Measurements from ENCODE around the gene ASCL1.

The ASCL1 gene

DNA sequence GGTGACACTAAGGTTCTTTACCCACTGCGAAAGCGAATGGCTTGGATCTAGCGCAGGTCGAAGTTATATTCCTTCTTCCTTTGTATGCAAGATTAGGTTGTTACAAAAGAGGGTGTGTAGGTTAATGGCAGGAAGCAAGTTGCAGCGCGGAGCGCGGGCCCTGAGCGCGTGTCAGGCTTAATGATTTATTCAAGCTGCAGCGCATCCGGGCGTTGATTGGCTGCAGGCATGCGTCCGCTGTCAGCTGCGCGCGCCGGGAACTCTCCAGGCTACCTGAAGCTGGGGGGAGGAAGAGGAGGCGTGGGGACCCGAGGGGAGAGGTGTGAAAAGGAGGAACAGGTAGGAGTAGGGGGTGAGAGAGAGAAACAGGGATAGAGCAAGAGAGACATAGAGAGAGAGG is 7.4 kb downstream of the ASCL1 start:
- no peaks in the 10 kb centered on the region for H3K27me3 ChIP-seq (ENCODE audit: insufficient read depth, low read depth, severe bottlenecking)
- DNase-seq, result no peak
- TF ChIP-seq, protein P1, sequence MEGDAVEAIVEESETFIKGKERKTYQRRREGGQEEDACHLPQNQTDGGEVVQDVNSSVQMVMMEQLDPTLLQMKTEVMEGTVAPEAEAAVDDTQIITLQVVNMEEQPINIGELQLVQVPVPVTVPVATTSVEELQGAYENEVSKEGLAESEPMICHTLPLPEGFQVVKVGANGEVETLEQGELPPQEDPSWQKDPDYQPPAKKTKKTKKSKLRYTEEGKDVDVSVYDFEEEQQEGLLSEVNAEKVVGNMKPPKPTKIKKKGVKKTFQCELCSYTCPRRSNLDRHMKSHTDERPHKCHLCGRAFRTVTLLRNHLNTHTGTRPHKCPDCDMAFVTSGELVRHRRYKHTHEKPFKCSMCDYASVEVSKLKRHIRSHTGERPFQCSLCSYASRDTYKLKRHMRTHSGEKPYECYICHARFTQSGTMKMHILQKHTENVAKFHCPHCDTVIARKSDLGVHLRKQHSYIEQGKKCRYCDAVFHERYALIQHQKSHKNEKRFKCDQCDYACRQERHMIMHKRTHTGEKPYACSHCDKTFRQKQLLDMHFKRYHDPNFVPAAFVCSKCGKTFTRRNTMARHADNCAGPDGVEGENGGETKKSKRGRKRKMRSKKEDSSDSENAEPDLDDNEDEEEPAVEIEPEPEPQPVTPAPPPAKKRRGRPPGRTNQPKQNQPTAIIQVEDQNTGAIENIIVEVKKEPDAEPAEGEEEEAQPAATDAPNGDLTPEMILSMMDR (IDR thresholded peaks at IDR 0.05; ENCODE audit: low read depth, low read length), result no peak
- H3K36me3 ChIP-seq, result no peaks in the 10 kb centered on the region
- H3K27ac ChIP-seq, result no peak overlapping the region
- H3K4me3 ChIP-seq (ENCODE audit: low read depth, low read length), result peak overlapping the region; percentile 7; the same call in 1 of the 2 replicates
- H3K9me3 ChIP-seq (ENCODE audit: severe bottlenecking), result peaks cover 9% of the 10 kb centered on the region

DNA sequence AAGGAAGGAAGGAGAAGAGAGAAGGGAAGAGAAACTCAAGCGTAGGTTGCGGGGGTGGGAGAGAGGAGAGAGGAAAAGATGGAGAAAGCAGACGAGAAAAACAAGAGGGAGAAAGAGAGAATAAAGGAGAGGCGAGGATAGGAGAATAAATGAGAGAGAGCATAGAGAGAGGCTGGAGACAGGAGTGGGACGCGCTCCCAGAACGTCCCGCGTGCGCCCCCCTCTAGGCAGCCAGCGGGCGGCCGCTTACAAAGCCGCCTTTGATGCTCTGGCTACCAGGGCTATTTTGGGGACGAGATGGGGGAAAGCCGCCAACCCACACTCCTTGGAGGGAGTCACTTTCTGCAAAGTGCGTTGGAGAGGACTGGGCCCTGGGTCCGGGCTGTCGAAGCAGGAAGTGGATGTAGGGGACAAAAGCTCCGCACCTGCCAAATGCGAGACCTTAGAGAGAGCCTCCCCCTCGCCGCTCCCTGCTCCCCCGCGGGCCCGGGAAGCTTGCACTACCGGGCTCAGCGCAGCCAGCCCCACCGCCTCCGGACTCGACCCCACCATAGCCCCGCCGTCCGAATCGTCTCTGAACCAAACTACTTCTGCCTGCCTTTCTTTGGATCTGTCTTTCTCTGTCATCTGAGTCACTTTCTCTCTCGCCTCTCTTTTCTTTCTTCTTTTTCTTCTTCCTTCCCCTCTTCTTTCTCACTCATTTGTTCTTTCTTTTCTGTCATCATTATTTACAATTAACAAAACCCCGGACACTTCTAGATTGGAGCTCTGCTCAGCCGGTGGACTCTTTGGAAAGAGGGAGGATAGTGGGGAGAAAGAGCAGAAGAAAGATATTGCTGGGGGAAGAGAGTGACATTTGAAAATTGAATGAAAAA is 8.0 kb downstream of the ASCL1 start:
- Histone ChIP-seq H3K36me3 (no peaks in the 10 kb centered on the region), H3K27me3 (ENCODE audit: insufficient read depth, low read depth, severe bottlenecking) (no peaks in the 10 kb centered on the region), H3K9me3 (ENCODE audit: severe bottlenecking) (peaks cover 9% of the 10 kb centered on the region), H3K27ac (no peak overlapping the region), H3K4me3 (ENCODE audit: low read depth, low read length) (no peak overlapping the region)
- no peak for DNase-seq
- TF ChIP-seq, protein P1 (IDR thresholded peaks at IDR 0.05; ENCODE audit: low read depth, low read length), result no peak

DNA sequence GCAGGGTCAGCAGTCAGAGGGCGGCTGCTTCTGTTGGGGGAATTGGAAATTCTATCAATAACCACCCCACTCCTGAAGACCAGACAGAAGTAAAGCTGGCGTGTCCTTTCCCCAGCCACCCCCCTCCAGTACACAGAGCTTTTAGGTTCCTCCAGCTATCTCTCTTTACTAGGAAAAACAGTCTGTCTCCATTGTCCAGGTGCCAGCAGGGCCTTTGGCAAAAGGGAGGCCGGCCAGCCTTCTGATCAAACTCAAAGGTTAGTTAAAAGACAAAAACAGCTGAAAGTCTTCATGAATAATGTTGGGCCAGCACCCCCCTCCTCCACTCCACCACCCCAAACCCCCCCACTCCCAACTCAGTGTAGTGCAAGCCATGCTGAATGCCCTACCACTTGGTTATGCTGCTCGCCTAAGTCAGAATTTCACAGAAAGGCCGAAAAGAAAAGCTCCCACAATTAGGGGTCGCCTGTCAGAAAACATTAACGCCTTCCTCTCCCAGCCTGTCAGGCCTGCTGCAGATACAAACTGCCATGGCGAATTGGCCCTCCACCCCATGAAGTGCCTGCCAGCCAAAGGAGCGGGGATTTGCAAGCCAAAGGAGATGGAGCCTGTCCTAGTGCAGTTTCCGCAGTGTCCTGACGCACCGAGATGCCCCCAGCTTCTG is 8.9 kb downstream of the ASCL1 start:
- TF ChIP-seq, protein P1 (IDR thresholded peaks at IDR 0.05; ENCODE audit: low read depth, low read length), result no peak
- Histone ChIP-seq H3K36me3 (no peaks in the 10 kb centered on the region), H3K27me3 (ENCODE audit: insufficient read depth, low read depth, severe bottlenecking) (no peaks in the 10 kb centered on the region), H3K4me3 (ENCODE audit: low read depth, low read length) (no peak overlapping the region), H3K9me3 (ENCODE audit: severe bottlenecking) (peaks cover 9% of the 10 kb centered on the region), H3K27ac (no peak overlapping the region)
- DNase-seq, result no peak

DNA sequence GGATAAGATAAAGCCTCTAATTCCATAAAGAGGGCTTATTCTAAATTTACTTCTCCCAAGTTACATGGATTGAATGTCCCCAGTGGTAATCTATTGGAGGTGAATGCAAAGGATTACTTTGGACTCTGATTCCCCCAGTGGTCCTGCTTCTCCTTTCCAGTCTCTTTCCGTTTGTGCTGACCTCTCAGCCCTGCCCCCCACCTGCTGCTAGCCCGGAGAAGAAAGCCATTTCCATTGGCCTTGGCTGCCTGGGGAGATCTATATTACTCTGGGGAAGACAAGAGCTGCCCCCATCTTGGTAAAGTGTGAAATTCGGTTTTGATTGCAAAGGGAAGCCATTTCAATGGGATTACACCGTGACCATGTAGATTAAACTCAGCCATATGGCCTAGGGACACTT is 13.3 kb downstream of the ASCL1 start:
- no peaks in the 10 kb centered on the region for H3K9me3 ChIP-seq (ENCODE audit: severe bottlenecking)
- peak; percentile 46 for DNase-seq
- no peaks in the 10 kb centered on the region for H3K36me3 ChIP-seq
- no peak overlapping the region for H3K4me3 ChIP-seq (ENCODE audit: low read depth, low read length)
- no peaks in the 10 kb centered on the region for H3K27me3 ChIP-seq (ENCODE audit: insufficient read depth, low read depth, severe bottlenecking)
- no peak overlapping the region for H3K27ac ChIP-seq
- TF ChIP-seq, protein P1 (IDR thresholded peaks at IDR 0.05; ENCODE audit: low read depth, low read length), result no peak

DNA sequence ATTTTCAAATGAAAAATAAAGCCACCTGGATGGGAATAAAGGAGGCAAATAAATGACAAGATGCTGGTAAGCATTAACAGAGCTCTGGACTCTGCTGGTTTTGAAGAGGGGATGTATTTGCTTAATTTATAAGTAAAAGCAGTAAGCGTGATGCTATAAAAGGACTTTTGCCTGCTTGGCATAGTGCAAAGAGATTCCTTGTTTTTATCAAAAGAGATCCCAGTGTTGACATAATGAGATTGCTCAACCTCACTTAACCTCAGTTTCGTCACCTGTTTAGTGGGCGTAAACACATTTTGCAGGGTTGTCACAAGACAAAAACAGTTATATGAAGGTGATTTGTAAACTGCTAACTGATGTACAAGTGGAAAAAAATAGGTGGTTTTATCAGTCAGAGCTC is 13.8 kb downstream of the ASCL1 start:
- H3K4me3 ChIP-seq (ENCODE audit: low read depth, low read length), result no peak overlapping the region
- no peaks in the 10 kb centered on the region for H3K36me3 ChIP-seq
- no peaks in the 10 kb centered on the region for H3K27me3 ChIP-seq (ENCODE audit: insufficient read depth, low read depth, severe bottlenecking)
- DNase-seq, result no peak
- H3K27ac ChIP-seq, result no peak overlapping the region
- H3K9me3 ChIP-seq (ENCODE audit: severe bottlenecking), result no peaks in the 10 kb centered on the region
- TF ChIP-seq, protein P1 (IDR thresholded peaks at IDR 0.05; ENCODE audit: low read depth, low read length), result no peak

Measured in WERI-Rb-1 (cell line).